Fibroblast of pulmonary artery (primary cell): Measurements from ENCODE around the gene ABCB8.

ENCODE experiments used
- DNase-seq: peaks from one replicate; pipeline ENCODE4 v3.0.0-alpha.2; 2010; ENCODE audit warnings: low read depth
- H3K4me3 ChIP-seq: replicated peaks from 2 replicates; pipeline ENCODE4 v1.5.1; 2011; ENCODE audit warnings: low read depth, mild to moderate bottlenecking, control low read depth, low read length, moderate library complexity
- TF ChIP-seq, protein P1 (sequence below): IDR thresholded peaks from 2 replicates; pipeline ENCODE4 v1.5.1; 2011; ENCODE audit warnings: mild to moderate bottlenecking, control low read depth, low read length, inconsistent platforms; ENCODE audit errors: missing control alignments

Gene ABCB8

DNA sequence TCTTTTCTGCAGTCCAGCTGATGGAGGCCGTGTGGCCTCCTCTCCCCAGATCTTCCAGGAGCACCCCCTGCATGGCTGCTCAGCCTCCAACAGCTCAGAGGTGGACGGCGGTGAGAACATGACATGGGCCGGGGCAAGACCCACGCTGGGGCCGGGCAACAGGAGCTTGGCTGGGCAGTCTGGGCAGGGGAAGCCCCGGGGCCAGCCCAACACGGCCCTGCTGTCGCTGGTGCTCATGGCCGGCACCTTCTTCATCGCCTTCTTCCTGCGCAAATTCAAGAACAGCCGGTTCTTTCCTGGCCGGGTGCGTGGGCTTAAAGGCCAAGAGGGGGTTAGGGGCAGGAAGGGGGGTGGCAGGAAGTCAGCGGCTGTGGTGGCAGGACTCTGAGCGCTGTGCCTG lies 45.7 kb downstream of the ABCB8 start:
- DNase-seq: no peak
- H3K4me3 ChIP-seq: no peak overlapping the region
- TF ChIP-seq, protein P1, sequence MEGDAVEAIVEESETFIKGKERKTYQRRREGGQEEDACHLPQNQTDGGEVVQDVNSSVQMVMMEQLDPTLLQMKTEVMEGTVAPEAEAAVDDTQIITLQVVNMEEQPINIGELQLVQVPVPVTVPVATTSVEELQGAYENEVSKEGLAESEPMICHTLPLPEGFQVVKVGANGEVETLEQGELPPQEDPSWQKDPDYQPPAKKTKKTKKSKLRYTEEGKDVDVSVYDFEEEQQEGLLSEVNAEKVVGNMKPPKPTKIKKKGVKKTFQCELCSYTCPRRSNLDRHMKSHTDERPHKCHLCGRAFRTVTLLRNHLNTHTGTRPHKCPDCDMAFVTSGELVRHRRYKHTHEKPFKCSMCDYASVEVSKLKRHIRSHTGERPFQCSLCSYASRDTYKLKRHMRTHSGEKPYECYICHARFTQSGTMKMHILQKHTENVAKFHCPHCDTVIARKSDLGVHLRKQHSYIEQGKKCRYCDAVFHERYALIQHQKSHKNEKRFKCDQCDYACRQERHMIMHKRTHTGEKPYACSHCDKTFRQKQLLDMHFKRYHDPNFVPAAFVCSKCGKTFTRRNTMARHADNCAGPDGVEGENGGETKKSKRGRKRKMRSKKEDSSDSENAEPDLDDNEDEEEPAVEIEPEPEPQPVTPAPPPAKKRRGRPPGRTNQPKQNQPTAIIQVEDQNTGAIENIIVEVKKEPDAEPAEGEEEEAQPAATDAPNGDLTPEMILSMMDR: no peak

DNA sequence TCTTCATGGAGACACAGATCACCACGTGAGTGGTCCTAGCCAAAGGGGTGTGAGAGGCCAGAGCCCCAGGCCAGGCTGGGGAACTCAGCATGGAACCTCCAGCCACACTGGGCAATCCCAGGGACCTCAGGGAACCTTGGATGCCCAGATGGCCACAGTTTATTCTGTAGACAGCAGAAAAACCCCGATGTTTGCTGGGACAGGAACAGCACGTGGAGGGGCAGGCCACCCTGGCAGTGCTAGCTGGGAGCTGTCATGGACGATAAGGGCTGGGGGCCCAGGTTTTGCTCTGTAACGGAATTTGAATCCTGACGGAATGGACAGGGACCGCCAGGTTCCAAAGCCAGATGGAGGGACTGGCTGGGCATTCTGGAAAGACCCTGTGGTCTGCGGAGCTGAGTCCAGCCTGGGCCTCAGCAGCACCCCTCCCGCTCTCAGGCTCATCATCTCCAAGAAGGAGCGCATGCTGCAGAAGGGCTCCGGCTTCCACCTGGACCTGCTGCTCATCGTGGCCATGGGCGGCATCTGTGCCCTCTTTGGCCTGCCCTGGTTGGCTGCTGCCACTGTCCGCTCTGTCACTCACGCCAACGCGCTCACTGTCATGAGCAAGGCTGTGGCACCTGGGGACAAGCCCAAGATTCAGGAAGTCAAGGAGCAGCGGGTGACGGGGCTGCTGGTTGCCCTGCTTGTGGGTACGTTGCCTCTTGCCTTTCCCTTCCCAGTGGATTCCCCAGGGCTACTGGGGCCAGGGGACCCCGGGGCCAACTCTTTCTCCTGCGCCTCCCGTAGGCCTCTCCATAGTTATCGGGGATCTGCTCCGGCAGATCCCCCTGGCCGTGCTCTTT lies 46.8 kb downstream of the ABCB8 start:
- TF ChIP-seq, protein P1: no peak
- no peak for DNase-seq
- no peak overlapping the region for H3K4me3 ChIP-seq

DNA sequence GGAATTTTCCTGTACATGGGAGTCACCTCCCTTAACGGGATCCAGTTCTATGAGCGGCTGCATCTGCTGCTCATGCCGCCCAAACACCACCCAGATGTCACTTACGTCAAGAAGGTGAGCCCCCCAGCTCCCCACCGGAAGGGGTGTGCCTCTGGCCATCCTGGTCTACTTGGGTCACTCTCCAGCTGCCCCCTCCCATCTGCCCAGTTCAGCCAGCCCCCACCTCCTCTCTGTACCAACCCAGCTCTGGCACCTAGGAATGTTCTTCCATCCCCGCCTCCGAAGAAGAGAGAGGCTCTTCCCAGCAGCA lies 47.4 kb downstream of the ABCB8 start:
- no peak overlapping the region for H3K4me3 ChIP-seq
- TF ChIP-seq, protein P1: no peak
- no peak for DNase-seq

DNA sequence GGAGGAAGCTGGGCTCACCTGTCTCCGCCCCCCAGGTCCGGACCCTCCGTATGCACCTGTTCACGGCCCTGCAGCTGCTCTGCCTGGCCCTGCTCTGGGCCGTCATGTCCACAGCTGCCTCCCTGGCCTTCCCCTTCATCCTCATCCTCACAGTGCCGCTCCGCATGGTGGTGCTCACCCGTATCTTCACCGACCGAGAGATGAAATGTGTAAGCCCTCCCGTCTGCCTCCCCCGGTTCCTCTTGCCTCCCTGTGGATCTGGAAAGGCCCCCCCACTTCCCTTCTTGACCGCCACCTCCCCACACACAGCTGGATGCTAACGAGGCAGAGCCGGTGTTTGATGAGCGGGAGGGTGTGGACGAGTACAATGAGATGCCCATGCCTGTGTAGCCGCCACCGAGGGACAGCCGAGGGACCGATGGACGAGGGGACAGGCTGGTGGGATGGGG lies 47.8 kb downstream of the ABCB8 start:
- no peak overlapping the region for H3K4me3 ChIP-seq

DNA sequence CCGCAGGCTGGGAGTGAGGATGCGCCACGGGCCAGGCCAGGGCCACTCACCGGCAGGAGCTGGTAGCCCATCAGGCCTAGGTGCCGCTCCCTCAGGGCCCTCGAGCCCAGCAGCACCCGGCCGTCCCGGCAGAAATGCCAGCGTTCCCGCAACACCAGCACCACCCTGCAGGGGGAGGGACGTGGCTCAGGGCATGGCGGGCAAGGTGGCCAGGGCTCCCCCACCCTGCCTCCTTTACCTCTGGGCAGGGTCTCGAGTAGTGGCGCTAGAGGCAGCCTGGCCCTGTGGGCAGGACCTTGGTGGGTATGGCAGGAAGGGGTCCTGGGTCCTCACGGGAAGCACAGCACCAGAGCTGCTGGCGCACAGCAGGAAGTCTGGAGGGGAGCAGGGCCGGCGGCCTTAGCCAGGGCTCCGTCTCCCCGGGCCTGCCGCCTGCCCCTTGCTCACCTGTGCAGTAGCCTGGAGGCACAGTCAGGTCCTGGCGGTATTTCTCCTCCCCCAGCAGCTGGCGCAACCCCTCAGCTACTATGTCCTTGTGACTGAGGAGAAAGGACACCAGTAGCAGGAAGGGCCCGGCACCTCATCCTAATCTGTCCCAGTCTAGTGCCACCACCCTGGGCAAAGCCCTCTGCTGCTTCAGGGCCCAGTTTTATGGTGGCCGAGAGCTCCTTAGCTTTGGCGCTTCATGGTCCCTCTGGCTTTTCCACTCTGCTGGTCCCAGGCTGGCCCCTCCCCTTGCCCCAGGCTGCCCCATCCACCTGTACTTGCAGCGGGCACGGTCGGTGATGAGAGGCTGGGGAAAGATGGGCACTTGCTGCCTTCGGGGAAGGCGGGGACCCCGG lies 48.8 kb downstream of the ABCB8 start:
- TF ChIP-seq, protein P1: peak; percentile 33
- DNase-seq: no peak
- H3K4me3 ChIP-seq: no peak overlapping the region

More for the DNA sequence above, 47.8 kb downstream of the ABCB8 start:
- no peak for DNase-seq
- TF ChIP-seq, protein P1: no peak

DNA sequence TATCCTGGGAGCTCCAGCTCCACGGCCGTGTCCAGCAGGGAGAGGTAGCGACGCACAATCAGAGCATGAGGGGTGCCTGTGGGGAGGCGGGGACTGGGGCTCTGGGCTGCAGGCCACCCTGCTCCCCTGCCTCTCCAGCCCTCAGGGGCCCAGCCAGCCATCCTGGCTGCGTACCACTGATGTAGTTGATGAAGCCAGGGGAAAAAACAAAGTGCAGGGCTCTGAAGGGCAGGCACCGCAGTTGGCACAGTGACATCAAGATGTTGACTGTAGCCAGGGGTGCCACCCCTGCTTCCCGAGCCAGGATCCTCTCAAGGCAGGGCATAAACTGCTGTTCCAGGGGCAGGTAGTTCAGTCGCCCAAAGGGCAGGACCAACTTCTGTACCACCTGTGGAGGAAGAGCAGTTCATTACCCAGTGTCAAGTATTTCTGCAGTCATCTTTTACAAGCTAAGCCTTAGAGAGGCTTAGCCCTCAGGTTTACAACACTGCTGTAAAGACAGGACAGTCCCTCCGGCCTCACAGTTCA lies 49.5 kb downstream of the ABCB8 start:
- H3K4me3 ChIP-seq: no peak overlapping the region
- TF ChIP-seq, protein P1: no peak
- no peak for DNase-seq
